NCI-H1930 (cell line): Measurements from ENCODE around the gene NOD2.
A peak's percentile ranks its signal among the peaks of the same experiment; 100 is the strongest.

Source experiments
- DNase-seq, 2 experiments: peaks; one replicate each; lab custom pipeline; 2025; lab: John Stamatoyannopoulos, UW

Gene NOD2

DNA sequence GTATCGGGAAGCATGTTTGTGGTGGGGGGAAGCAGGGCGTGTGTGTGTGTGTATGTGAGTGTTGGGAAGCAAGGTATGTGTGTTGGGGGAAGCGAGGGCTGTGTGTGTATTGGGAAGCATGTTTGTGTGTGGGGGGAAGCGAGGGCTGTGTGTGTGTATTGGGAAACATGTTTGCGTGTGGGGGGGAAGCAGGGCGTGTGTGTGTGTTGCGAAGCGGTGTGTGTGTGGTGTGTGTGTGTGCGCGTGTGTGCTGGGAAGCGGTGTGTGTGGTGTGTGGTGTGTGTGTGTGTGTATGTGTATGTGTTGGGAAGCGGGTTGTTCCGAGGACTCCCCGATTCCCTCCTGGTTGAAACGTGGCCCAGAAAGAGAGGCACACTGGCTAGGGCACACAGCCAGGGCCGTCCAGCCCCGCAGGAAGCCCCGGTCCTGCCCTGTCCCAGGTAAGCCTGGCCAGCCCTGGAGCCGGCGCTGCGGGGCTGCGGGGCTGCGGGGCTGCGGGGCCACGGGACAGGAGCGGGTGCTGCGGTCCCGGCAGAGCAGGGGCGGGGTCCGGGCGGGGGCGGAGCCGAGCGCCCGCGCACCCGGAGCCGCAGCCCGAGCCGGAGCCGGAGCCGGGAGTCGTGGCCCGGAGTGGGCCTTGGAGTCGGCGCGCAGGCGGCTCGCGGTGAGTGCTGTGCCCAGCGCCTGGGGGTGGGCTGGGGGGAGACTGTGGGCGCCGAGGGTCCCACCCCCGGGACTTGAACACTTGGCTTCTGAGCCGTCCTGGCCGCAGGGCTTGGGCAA, at the start of gene NOD2:
NOD2 (plus strand) TSS at position 608 of the 783 bp plus-strand sequence. CDS start 5,890 bp downstream, outside the sequence.
- DNase-seq = no peak

DNA sequence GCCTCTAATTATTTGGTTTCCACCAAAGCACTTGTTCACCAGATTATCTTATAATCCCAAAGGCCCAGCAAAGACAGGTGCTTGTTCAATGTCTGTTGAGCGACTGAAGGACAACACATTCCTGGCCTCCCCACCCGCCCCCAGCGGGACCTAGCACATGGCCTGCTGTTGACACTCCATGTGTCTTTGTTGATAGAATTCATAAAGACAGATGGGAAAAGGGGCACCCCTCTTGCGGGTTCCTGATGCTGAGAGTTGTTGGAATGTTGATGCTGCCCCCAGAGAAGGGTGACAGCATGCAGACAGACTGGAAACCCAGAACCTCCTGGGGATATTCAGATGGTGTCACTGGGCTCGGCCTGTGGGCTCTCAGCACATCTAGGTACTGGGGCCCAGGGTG, 49.2 kb upstream of the NOD2 start:
- no peak for DNase-seq

DNA sequence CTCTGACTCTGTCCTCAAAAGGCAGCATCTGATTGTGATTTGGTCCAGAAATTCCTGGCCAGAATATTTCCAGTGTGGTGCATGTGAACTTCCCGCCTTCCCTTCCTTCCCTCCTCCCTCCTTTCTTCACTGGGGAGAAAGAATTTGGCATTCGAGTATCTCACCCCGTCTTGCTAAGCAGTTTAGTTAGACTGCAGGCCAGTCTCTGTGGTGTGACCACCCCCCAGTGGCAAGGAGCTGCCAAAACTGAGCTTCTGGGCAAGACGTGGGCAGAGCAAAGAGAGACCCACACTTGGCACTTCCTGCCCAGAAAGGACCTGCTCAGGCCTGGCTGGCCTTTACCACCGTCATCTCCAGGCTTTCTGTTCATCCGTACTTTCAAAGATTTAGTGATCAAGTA, 48.7 kb upstream of the NOD2 start:
- DNase-seq = no peak

DNA sequence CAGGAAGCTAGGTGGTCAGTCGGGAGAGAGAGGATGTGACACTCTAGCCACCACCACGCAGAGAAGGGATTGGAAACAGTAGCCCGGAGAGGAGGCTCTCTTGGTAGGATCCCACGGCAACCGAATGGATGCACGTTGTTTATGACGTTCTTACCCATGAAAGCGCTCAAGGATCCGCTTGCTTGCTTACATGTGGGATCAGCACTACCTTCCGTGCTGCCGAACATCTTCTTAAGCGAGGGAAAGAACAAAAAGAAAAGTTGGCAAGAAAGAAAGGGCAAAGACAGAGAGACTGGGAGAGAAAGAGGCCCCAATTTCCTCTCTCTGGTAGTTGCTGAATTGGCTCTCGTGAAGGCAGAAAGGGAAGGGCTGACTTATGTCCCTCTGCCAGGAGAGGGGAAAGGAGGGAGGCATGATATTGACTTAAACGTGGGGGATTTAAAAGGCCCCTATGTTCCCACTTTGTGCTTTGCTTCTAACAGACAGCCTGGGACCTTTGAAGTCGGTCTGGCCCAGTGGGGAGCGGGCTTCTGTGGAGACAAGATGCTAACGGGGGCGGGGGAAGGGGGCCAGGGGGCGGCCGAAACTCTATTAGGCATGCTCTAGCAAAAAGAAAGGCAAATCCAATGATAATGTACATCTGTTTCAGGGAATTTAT, 47.7 kb upstream of the NOD2 start:
- no peak for DNase-seq

GRCh38 chr16:50646345-50646744, 47.1 kb upstream of the NOD2 start:
- no peak for DNase-seq

DNA sequence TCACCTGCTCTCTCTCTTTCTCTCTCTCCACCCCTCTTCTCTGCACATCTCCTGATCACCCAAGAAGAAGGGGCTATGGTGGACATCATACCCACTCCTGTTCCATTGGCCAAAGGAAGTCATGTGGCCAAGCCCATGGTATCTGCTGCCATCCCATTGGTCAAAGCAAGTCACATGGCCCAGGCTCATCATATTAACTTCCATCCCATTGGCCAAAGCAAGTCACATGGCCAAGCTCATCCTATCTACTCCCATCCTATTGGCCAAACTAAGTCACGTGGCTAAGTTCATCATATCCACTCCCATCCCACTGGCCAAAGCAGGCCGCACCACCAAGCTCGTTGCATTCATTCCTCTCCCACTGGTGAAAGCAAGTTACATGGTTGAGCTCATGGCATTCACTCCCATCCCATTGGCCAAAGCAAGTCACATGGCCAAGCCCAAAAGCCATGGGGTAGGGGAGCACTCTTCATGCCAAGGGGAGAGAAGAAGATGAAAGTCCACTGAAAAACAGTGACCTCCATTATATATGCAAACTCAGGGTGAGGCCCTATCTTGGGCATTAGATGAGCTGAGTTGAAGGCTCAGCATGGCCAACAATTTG, 41.5 kb upstream of the NOD2 start:
- no peak for DNase-seq

- no peak for DNase-seq
Measured at GRCh38 chr16:50652836-50653425, 40.5 kb upstream of the NOD2 start.

DNA sequence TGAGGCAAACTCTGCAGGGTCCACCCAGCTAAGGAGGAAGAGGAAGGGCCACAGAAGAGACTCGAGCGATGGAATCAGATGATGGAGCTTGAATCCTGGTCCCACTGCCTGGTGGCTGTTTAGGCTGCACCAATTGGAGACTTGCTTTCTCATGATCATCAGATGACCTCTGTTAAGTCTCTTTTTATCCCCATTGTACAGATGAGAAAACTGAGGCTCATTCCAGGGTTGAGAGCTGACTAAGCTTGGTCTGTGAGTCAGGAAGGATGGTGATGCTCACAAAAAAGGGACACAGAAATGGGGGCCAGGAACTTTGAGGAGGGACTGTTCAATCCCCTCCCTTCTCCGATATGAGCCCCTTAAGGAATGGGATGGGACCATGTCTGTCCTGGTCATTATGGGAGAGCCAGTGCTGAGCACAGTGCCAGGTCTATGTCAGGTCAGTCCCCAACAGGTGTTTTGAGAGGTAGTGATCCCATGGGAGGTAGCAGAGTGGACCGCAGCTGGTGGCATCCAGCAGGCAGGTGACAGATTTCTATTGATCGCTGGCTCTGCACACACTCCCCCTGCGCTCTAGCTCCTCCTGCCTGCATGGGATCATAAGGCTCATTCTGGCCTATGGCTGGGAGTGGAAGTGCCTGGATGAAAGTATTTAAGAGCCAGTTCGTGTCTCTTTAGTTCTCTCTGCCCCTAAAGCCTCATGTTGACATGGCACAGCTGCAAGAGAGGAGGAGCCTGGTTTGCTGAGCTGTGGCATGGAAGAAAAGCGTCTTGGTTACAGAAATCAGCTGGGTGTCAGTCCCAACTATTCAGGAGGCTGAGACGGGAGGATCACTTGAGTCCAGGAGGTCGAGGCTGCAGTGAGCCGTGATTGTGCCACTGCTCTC, 39.5 kb upstream of the NOD2 start:
- DNase-seq = no peak

DNA sequence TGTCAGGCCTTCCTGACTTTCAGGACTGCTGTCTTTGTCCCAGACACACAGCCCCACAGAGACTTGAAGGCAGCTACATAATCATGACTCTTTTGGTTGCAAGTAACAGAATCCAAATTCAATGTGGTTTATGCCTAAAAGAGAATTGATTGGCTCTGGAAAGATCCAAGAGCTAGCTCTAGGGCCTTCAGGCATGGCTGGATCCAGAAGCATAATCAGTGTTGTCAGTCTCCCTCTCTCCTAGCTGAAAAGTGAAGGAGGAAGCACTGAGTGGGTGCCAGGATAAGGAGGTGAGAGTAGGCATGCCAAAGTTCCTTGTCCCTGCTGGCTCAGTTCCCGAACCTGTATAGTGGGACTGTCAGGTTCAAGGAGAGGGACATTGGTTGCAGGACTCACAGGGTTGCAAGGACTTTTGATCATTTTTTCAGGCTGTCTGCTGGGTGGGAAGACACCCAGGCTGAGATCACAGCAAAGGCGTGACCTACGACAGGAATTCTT, 37.8 kb upstream of the NOD2 start:
- no peak for DNase-seq

DNA sequence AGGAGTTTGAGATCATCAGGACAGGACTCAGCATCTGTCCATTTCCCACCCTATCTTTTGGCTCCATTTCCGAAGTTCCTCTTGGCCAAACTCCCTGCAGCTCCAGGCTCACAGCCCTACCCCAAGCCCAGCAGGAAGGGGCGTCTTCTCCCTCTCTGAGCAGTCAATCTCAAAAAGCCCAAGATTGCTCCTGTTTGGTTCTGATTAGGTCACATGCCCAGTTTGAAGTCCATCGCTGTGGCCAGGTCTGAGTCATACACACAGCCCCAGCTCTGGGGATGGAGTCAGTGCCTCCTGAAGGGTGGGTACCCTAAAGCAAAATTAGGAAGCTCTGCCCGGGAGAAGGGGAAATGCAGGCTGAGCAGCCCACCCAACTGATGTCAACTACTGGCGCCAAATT, 36.2 kb upstream of the NOD2 start:
- no peak for DNase-seq

GRCh38 chr16:50659806-50660205, 33.6 kb upstream of the NOD2 start:
- no peak for DNase-seq

DNA sequence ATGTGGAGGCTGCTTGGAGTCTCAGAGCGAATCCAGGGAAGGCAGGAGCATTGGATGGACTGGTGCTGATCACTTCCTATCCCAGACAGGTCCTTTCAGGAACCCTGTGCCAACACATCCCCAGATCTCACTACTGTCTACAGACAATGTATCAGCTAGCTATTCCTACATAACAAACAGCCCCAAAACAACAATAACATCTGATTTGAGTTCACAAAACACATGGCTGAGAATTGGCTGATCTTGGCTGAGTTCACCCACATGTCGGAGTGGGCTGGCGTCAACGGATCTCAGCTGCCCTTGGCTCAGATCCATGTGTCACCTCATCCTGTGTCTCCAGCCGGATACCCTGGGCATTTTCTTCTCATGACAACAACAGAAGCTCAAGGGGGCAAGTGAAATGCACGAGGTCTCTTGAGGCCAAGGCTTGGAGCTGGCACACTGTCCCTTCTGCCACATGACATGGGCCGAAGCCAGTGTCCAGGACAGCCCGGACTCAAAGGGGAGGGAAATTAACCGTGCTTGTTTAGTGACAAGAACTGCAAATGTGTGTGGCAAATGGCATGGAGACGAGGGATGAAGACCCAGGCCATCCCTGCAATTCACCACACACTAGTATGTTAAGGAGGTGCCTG, 31.0 kb upstream of the NOD2 start:
- DNase-seq = no peak

DNA sequence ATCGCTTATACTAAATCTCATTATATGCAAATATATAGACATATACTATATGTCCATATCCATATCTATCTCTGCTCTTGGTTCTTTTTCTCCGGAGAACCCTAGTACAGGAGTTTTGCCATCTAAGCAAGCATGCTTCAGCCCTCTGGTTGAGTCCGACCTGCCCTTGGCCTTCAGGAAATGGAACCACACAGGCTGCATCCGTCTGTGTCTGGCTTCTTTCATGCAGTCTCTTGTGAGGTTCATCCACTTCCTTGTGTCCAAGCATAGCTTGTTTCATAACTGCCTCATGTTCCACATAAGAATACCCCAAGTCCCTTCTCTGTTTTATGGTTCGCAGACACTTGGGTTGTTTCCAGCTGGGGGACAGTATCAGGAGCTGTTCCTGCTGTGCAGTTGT, 29.1 kb upstream of the NOD2 start:
- DNase-seq = no peak

- peak in 1 of 2 experiments; percentile 32 for DNase-seq
Measured at GRCh38 chr16:50665128-50665878, 28.1 kb upstream of the NOD2 start.

DNA sequence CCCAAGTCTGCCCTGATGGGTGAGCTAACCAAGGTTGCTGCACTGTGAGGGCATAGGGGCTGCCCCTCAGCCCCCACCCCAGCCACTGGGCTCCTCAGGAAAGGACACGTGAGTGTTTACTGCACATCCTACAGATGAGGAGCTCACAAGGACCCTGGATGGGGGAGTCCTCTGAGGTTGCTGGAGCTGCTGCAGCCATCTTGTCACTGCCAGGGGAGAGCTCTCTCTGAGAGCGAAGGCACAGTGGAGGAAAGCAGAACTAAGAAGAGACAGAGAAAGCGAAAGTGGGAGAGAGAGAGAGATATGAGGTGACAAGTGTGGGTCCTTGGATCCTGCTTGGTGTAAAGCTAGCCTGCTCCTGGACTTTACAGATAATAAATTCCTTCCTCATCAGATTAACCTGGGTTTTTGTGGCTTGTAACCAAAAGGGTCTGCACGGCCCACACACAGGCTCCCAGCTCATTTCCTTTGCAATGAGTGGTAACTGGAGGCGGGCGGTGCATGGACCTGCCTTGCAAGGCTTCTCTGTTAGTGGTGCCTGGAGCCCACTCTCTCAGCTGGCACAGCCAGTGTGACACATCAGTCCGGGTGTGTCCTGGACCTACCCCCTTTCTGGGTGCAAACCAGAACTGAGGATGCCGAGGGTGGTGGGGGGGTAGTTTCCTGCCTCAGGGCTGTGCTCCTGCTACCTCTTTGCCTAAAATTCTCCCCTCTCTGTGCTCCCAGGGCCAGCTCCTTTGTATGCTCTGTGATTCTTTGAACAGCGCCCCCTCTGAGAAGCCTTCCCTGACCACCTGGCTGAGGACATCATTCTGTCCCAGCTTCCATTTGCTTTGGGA, 26.5 kb upstream of the NOD2 start:
- no peak for DNase-seq

DNA sequence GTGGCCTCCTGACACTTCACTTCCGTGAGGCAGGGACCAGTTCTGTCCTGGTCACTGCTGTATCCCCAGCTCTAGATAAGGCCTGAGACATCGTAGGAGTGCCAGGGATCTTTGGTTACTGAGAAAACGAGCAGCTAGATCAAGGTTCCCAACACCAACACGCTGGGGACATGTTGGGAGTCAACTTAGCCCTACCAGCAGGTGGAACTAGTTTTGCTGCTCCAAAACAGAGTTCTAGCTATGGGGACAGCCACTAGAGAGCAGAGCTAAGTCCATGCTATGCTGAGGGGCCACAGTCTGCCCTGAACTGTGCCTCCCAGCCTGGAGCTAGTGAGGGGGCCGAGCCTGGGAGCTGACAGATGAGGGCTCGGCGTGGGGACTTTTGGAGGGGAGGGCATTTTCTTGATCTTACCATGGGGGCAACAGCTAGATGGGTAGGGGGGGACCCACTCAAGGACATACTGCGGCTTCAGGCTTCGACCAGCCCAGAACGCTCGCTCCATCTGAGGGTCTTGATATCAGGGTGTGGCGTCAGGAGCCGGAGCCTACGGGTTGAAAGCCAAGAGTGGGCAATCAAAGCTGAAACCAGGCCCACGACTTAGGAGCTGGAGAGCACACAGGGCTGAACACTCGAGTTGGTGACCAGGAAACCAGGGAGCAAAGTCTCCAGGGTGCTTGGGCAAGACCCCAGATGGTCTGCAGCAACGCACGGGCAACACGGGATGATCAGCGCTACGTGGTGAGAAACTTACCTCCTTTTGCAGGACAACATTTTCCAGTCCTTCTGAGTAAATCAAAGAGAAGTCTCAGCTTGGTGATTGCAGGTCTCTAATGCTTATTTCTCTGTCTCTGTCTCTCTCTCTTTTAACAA, 25.7 kb upstream of the NOD2 start:
- no peak for DNase-seq

GRCh38 chr16:50668368-50669008, 24.9 kb upstream of the NOD2 start:
- DNase-seq = no peak

GRCh38 chr16:50669741-50670140, 23.7 kb upstream of the NOD2 start:
- DNase-seq = no peak
